Erythroblast (primary cell): ENCODE measurements around the gene MED13L.

Experiments used
- GATA1 ChIP-seq: IDR thresholded peaks from 2 replicates; pipeline ENCODE4 v1.6.1; 2011; ENCODE audit warnings: low read depth, mild to moderate bottlenecking, control low read depth, low read length, moderate library complexity
- POLR2A ChIP-seq: IDR thresholded peaks from 2 replicates; pipeline ENCODE4 v1.6.1; 2011; ENCODE audit warnings: mild to moderate bottlenecking, low read length

- TF ChIP-seq POLR2A (no peak), GATA1 (no peak)
Measured at GRCh38 chr12:116241157-116241759, 36.2 kb downstream of the MED13L start.
